Smooth muscle cell of trachea (primary cell): ENCODE measurements around the gene PDHA2. TPM values are rescaled to one million over a fixed set of nuclear protein-coding genes. Genes with fewer than 3 reads are reported as not detected.

Source experiments
- total RNA-seq: library from RNA; depleted of rRNA; stranded (reverse); fragments of >200 nt; gene quantifications from 2 replicates; pipeline ENCODE4 v1.2.1, GENCODE V29; 2014

The PDHA2 gene
- total RNA-seq, result not detected in 2 replicates

GRCh38 chr4:95839891-95840290 lies at the start of gene PDHA2:
Gene PDHA2, plus strand, starts transcription at chr4:95840093. Its CDS starts 58 bp downstream, at chr4:95840151.

